ENCODE data around the gene PSMB5.

Gene PSMB5

DNA sequence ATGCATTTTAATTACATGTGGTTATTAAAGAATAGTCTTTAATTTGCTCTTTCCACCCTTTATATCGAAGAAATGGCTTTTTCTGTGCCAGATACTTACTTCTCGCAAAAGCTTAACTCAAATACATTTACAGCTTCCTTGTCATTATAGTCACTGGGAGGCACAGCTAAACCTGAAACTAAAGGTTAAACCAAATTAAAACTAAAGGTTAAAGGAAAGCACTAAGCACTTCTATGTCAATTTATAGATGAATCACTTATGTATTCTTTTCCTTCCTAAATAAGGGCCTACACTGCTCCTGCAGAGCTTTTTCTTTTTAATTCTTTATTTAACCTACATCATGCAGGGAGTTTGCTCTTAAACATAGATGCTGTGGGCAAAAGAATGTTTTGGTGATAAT is 33.8 kb downstream of the PSMB5 start:
- H3K4me3 ChIP-seq (ENCODE audit: low read depth, low read length) = no peak overlapping the region
- TF ChIP-seq, protein P1, sequence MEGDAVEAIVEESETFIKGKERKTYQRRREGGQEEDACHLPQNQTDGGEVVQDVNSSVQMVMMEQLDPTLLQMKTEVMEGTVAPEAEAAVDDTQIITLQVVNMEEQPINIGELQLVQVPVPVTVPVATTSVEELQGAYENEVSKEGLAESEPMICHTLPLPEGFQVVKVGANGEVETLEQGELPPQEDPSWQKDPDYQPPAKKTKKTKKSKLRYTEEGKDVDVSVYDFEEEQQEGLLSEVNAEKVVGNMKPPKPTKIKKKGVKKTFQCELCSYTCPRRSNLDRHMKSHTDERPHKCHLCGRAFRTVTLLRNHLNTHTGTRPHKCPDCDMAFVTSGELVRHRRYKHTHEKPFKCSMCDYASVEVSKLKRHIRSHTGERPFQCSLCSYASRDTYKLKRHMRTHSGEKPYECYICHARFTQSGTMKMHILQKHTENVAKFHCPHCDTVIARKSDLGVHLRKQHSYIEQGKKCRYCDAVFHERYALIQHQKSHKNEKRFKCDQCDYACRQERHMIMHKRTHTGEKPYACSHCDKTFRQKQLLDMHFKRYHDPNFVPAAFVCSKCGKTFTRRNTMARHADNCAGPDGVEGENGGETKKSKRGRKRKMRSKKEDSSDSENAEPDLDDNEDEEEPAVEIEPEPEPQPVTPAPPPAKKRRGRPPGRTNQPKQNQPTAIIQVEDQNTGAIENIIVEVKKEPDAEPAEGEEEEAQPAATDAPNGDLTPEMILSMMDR (IDR thresholded peaks at IDR 0.05; ENCODE audit: low read depth, low read length) = no peak

DNA sequence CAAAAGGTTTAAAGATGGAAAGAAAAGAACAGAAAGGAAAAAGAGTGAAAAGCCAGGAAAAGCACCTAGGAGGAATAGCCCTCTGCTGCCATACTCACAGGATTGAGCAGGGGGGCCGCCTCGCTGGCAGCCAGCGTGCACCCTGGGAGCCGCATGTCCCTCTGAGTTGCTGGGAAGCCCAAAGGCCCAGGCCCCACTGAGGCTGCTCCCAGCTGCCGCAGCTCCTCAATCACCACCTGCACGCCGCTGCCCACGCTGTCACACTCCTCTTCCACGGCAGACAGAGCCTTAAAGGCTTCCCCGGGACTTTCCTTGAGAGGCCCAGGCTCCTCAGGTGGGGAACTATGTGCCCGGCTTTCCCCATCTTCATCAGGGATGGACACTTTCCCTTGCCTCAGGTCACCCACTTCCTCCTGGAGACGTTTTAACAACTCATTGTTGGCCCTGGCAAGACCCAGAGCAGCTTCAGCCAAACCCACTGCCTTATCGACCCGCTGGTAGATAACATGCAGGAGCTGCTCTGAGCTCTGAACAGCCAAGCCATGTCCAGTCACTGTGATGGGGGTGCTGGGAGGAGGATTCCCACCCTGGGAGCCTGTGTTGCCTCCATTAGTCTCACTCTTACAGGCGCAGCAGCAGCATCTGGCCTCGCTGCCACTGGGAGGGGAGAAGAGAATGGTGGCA is 36.2 kb downstream of the PSMB5 start:
- TF ChIP-seq, protein P1 (IDR thresholded peaks at IDR 0.05; ENCODE audit: low read depth, low read length) = no peak
- no peak overlapping the region for H3K4me3 ChIP-seq (ENCODE audit: low read depth, low read length)

- TF ChIP-seq, protein P1 (IDR thresholded peaks at IDR 0.05; ENCODE audit: low read depth, low read length) = no peak
- H3K4me3 ChIP-seq (ENCODE audit: low read depth, low read length) = no peak overlapping the region
These were observed 36.9 kb downstream of the PSMB5 start for GRCh38 chr14:22997676-22998323.

- TF ChIP-seq, protein P1 (IDR thresholded peaks at IDR 0.05; ENCODE audit: low read depth, low read length) = no peak
- H3K4me3 ChIP-seq (ENCODE audit: low read depth, low read length) = no peak overlapping the region
These were observed 37.7 kb downstream of the PSMB5 start for GRCh38 chr14:22996768-22997654.

- TF ChIP-seq, protein P1 (IDR thresholded peaks at IDR 0.05; ENCODE audit: low read depth, low read length) = no peak
These were observed 38.6 kb downstream of the PSMB5 start for GRCh38 chr14:22995889-22996625.

DNA sequence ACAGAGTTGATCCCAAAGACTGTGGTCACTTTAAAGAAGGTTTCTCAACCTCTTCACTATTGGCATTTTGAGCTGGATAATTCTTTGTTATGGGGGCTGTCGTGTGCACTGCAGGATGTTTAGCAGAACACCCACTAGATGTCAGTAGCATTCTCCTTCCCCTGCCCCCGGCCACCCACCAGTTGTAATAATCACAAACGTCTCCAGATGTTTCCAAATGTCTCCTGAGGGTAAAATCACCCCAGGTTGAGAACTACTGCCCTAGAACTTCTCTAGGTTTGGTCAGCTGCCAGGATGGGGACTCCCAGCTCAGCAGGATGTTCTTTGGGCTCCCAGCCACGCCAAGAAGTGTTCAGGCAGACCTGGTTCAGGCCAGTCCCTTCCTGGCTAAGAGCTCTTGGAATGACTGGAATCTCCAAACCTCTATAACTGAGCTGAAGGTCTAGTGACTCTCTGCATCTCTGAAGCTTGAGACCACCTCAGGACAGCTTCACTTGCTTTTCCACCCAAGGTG is 39.9 kb downstream of the PSMB5 start:
- TF ChIP-seq, protein P1 (IDR thresholded peaks at IDR 0.05; ENCODE audit: low read depth, low read length) = peak; percentile 54
- no peak overlapping the region for H3K4me3 ChIP-seq (ENCODE audit: low read depth, low read length)

More at GRCh38 chr14:22995889-22996625, 38.6 kb downstream of the PSMB5 start:
- no peak overlapping the region for H3K4me3 ChIP-seq (ENCODE audit: low read depth, low read length)

All from WI38 (cell line).